CD14-positive monocyte (primary cell): ENCODE measurements around the gene ATP5IF1. TPM values are rescaled to one million over a fixed set of nuclear protein-coding genes. Genes with fewer than 3 reads are reported as not detected.

ENCODE experiments used
- DNase-seq, 3 donors: peaks; one replicate each; pipeline ENCODE4 v3.0.0-alpha.2; 2011 to 2022
- H2AFZ ChIP-seq: 2 replicates; pipeline ENCODE4 v1.6.0; 2012; ENCODE audit warnings: mild to moderate bottlenecking, low read depth, low read length, inconsistent platforms; ENCODE audit not compliant: insufficient read depth, poor library complexity, severe bottlenecking
- H3K27ac ChIP-seq, 2 donors: 1 replicate in 1 of 2; 2 replicates in 1 of 2; pipeline ENCODE4 v1.5.1; 2012 to 2013; ENCODE audit warnings: low read length in 2 of 2, control low read depth in 1 of 2, inconsistent platforms in 1 of 2, low read depth in 1 of 2, mild to moderate bottlenecking in 1 of 2
- H3K27me3 ChIP-seq, 2 donors: one replicate each; pipeline versions ENCODE4 v1.6.0 to v1.6.1; 2011 to 2013; ENCODE audit warnings: low read length in 2 of 2; ENCODE audit not compliant: control insufficient read depth in 2 of 2, insufficient read depth in 2 of 2
- H3K36me3 ChIP-seq, 2 donors: replicated peaks in 1 of 2; 1 replicate in 1 of 2; 2 replicates in 1 of 2; pipeline versions ENCODE4 v1.5.1 to v1.6.1; 2012 to 2013; ENCODE audit warnings: low read length in 2 of 2, control low read depth in 1 of 2, inconsistent platforms in 1 of 2, mild to moderate bottlenecking in 1 of 2; ENCODE audit not compliant: insufficient read depth in 2 of 2, control insufficient read depth in 1 of 2
- H3K4me1 ChIP-seq, 2 donors: 1 replicate in 1 of 2; 2 replicates in 1 of 2; pipeline versions ENCODE4 v1.5.1 to v1.6.1; 2012 to 2013; ENCODE audit warnings: low read length in 2 of 2, control low read depth in 1 of 2, inconsistent platforms in 1 of 2, mild to moderate bottlenecking in 1 of 2, moderate library complexity in 1 of 2; ENCODE audit not compliant: insufficient read depth in 2 of 2, control insufficient read depth in 1 of 2
- H3K4me2 ChIP-seq: replicated peaks from 2 replicates; pipeline ENCODE3; 2012; ENCODE audit warnings: low read length, moderate library complexity, mild to moderate bottlenecking; ENCODE audit not compliant: poor library complexity, severe bottlenecking; ENCODE audit errors: extremely low read depth
- H3K4me3 ChIP-seq, 3 experiments: fragments of 200-600 bp in 1 of 3; sonication (generic) in 1 of 3; replicated peaks in 1 of 3; 1 replicate in 2 of 3; 2 replicates in 1 of 3; pipeline ENCODE4 v1.5.1; 2011 to 2013; ENCODE audit warnings: low read length in 3 of 3, mild to moderate bottlenecking in 3 of 3, control low read depth in 2 of 3, low read depth in 2 of 3, inconsistent platforms in 1 of 3, moderate library complexity in 1 of 3
- H3K79me2 ChIP-seq: 2 replicates; pipeline ENCODE4 v1.6.0; 2012; ENCODE audit warnings: mild to moderate bottlenecking, control low read depth, inconsistent platforms, low read length, moderate library complexity; ENCODE audit not compliant: insufficient read depth
- H3K9ac ChIP-seq: 2 replicates; pipeline ENCODE4 v1.6.0; 2017; ENCODE audit warnings: low read length, mild to moderate bottlenecking; ENCODE audit not compliant: insufficient read depth, poor library complexity, severe bottlenecking
- H3K9me3 ChIP-seq, 2 donors: replicated peaks in 1 of 2; 1 replicate in 1 of 2; 2 replicates in 1 of 2; pipeline versions ENCODE4 v1.5.1 to v1.6.1; 2012 to 2013; ENCODE audit warnings: low read length in 2 of 2, control low read depth in 1 of 2; ENCODE audit not compliant: control insufficient read depth in 1 of 2, insufficient read depth in 1 of 2
- H4K20me1 ChIP-seq: 2 replicates; pipeline ENCODE4 v1.6.0; 2012; ENCODE audit warnings: mild to moderate bottlenecking, low read length, control low read depth, moderate library complexity; ENCODE audit not compliant: insufficient read depth
- H3K27ac Mint-ChIP-seq, 7 donors: one replicate each; pipeline ENCODE4 v1.8.0; 2020; ENCODE audit warnings: mild to moderate bottlenecking in 7 of 7, mixed read lengths in 7 of 7, moderate library complexity in 6 of 7, inconsistent platforms in 2 of 7
- H3K27me3 Mint-ChIP-seq, 3 donors: one replicate each; pipeline ENCODE4 v1.8.0; 2021 to 2022; ENCODE audit warnings: low read depth in 3 of 3, mild to moderate bottlenecking in 3 of 3, mixed read lengths in 3 of 3, moderate library complexity in 3 of 3, inconsistent platforms in 1 of 3
- H3K36me3 Mint-ChIP-seq, 2 donors: one replicate each; pipeline ENCODE4 v1.8.0; 2020; ENCODE audit warnings: mixed read lengths in 2 of 2, inconsistent platforms in 1 of 2, mild to moderate bottlenecking in 1 of 2
- H3K4me1 Mint-ChIP-seq: one replicate; pipeline ENCODE4 v1.8.0; 2020; ENCODE audit warnings: mild to moderate bottlenecking, mixed read lengths
- H3K4me3 Mint-ChIP-seq, 2 donors: one replicate each; pipeline ENCODE4 v1.8.0; 2020; ENCODE audit warnings: mild to moderate bottlenecking in 2 of 2, mixed read lengths in 2 of 2, moderate library complexity in 1 of 2
- H3K9me3 Mint-ChIP-seq, 7 donors: one replicate each; pipeline ENCODE4 v1.8.0; 2020 to 2022; ENCODE audit warnings: mixed read lengths in 7 of 7, mild to moderate bottlenecking in 6 of 7, moderate library complexity in 6 of 7, inconsistent platforms in 2 of 7
- CTCF ChIP-seq: fragments of 200-600 bp; IDR thresholded peaks from one replicate; pipeline ENCODE4 v1.8.0; 2022; ENCODE audit warnings: antibody characterized with exemption, mild to moderate bottlenecking
- WGBS: methylation state at CpG from one replicate; pipeline ENCODE4 v1.1.5; 2013; ENCODE audit warnings: missing lambda C conversion rate; ENCODE audit not compliant: insufficient coverage; 5-methylcytosine and 5-hydroxymethylcytosine counted together
- intact Hi-C, 2 donors: fragments of 100-400 bp; cut with micrococcal nuclease; formaldehyde crosslinking; loops; one replicate each; pipeline versions ENCODE4 v1.15.0 to v1.15.1; 2023
- polyA plus RNA-seq, 3 donors: library from polyadenylated mRNA; depleted of rRNA in 1 of 3; unstranded in 2 of 3; stranded (reverse) in 1 of 3; fragments of 300-500 nt in 2 of 3; fragments of >200 nt in 1 of 3; fragmentation: Illumina TruSeq in 2 of 3; gene quantifications; 1 replicate in 2 of 3; 2 replicates in 1 of 3; pipeline ENCODE4 v1.2.3, GENCODE V29; 2012 to 2021

Gene ATP5IF1
- polyA plus RNA-seq, 3 donors, result 118 to 339 (median 296) TPM

- no peak overlapping the region for H3K4me3 ChIP-seq
- H3K79me2 ChIP-seq, result peaks cover 9% of the 10 kb centered on the region
- Mint-ChIP-seq H3K27me3 (peaks cover 0 to 5% (median 2%) of the 10 kb centered on the region in 3 donors), H3K27ac (peak overlapping the region in 1 of 7 donors; percentile 13), H3K36me3 (peaks cover 17 to 19% of the 10 kb centered on the region in 2 donors), H3K4me3 (no peak overlapping the region), H3K9me3 (no peaks in the 10 kb centered on the region), H3K4me1 (peaks cover 10% of the 10 kb centered on the region)
- TF ChIP-seq CTCF, result no peak
- no peak overlapping the region for H3K27ac ChIP-seq
- intact Hi-C loops, result no loop called here
- H3K27me3 ChIP-seq, result no peaks in the 10 kb centered on the region
- H3K36me3 ChIP-seq, result peaks cover 7 to 18% of the 10 kb centered on the region in 2 donors
- no peak overlapping the region for H3K4me2 ChIP-seq
- H3K9ac ChIP-seq, result no peak overlapping the region
- no peaks in the 10 kb centered on the region for H3K9me3 ChIP-seq
- WGBS, result no CpG with 5 or more reads among the region's 2 CpGs
- H4K20me1 ChIP-seq, result peaks cover 45% of the 10 kb centered on the region
- H3K4me1 ChIP-seq, result no peaks in the 10 kb centered on the region
- H2AFZ ChIP-seq, result no peak overlapping the region
- no peak for DNase-seq
Observed at GRCh38 chr1:28267633-28268032, 31.7 kb downstream of the ATP5IF1 start.

GRCh38 chr1:28269529-28269928, 33.6 kb downstream of the ATP5IF1 start:
- TF ChIP-seq CTCF, result no peak
- no peak overlapping the region for H3K4me2 ChIP-seq
- H3K36me3 Mint-ChIP-seq, result peaks cover 33 to 36% of the 10 kb centered on the region in 2 donors
- H3K9ac ChIP-seq, result no peak overlapping the region
- no peak overlapping the region for H3K27ac ChIP-seq
- H2AFZ ChIP-seq, result no peak overlapping the region
- intact Hi-C loops, result no loop called here
- peaks cover 4% of the 10 kb centered on the region for H3K79me2 ChIP-seq
- H3K9me3 Mint-ChIP-seq, result no peaks in the 10 kb centered on the region
- H3K27me3 ChIP-seq, result no peaks in the 10 kb centered on the region
- no peaks in the 10 kb centered on the region for H3K4me1 ChIP-seq
- no peak overlapping the region for H3K4me3 Mint-ChIP-seq
- no peak overlapping the region for H3K4me3 ChIP-seq
- no peak for DNase-seq
- H3K27me3 Mint-ChIP-seq, result peaks cover 0 to 4% (median 1%) of the 10 kb centered on the region in 3 donors
- H4K20me1 ChIP-seq, result peaks cover 34% of the 10 kb centered on the region
- peaks cover 8% of the 10 kb centered on the region for H3K4me1 Mint-ChIP-seq
- H3K36me3 ChIP-seq, result peaks cover 18 to 37% of the 10 kb centered on the region in 2 donors
- no peaks in the 10 kb centered on the region for H3K9me3 ChIP-seq
- no CpG with 5 or more reads among the region's 2 CpGs for WGBS
- no peak overlapping the region for H3K27ac Mint-ChIP-seq
